A549 treated with AZD2906 at 1 μM for 4 hours (cell line): ENCODE results near the gene TTC12. TPM values are rescaled to one million over a fixed set of nuclear protein-coding genes. Genes with fewer than 3 reads are reported as not detected.

Experiments used
- total RNA-seq: library from RNA; stranded (reverse); fragments of 200-300 nt; extraction: Qiagen RNA extraction; gene quantifications from 5 replicates; pipeline ENCODE4 v1.2.3, GENCODE V29; 2022

The TTC12 gene
- 3.8 to 11.3 TPM (median 5.2 TPM) in 5 replicates for total RNA-seq

GRCh38 chr11:113314389-113315301, at the start of gene TTC12:
TSS of gene TTC12 (plus strand) at chr11:113314583. CDS start at chr11:113316258, 1,675 bp downstream.

GRCh38 chr11:113387605-113388211, 73.3 kb downstream of the TTC12 start, which contains the start of gene ANKK1:
TSS of gene ANKK1 (plus strand) at chr11:113387779. CDS start at chr11:113387885, 106 bp downstream.

Other genes starting within 250 kb of the TTC12 start
- 0.05 to 0.10 TPM (median 0.10 TPM) in 3 of 5 replicates, not detected in the others for gene ANKK1, start 73.2 kb downstream of the TTC12 start, total RNA-seq
- 0.06 TPM in 2 of 5 replicates, not detected in the others for gene DRD2, start 160.8 kb downstream of the TTC12 start, total RNA-seq